Omental fat pad (tissue), 4 donors: ENCODE data around the gene RRP15. TPM values are rescaled to one million over a fixed set of nuclear protein-coding genes. Genes with fewer than 3 reads are reported as not detected.

Source experiments
- ATAC-seq: fragments of 150-250 bp; one replicate; pipeline ENCODE4 v1.9.1; 2016; ENCODE audit warnings: mild to moderate bottlenecking, moderate library complexity; ENCODE audit not compliant: low FRiP score
- DNase-seq: peaks from one replicate; pipeline ENCODE4 v3.0.0-alpha.2; 2019; ENCODE audit warnings: low spot score
- total RNA-seq, 4 donors: library from RNA; depleted of rRNA; stranded (reverse); fragments of >200 nt; gene quantifications; one replicate each; pipeline ENCODE4 v1.1.0, GENCODE V29; 2016
- TF ChIP-seq, protein P1 (sequence below), 3 donors: fragments of 450-650 bp; IDR thresholded peaks; one replicate each; pipeline ENCODE4 v1.5.1; 2016 to 2017; ENCODE audit warnings: antibody characterized with exemption in 3 of 3, mild to moderate bottlenecking in 3 of 3, moderate library complexity in 2 of 3

RRP15 gene
- total RNA-seq, 4 donors from 2014 or later = 4.6 to 22.7 (median 5.3) TPM

DNA sequence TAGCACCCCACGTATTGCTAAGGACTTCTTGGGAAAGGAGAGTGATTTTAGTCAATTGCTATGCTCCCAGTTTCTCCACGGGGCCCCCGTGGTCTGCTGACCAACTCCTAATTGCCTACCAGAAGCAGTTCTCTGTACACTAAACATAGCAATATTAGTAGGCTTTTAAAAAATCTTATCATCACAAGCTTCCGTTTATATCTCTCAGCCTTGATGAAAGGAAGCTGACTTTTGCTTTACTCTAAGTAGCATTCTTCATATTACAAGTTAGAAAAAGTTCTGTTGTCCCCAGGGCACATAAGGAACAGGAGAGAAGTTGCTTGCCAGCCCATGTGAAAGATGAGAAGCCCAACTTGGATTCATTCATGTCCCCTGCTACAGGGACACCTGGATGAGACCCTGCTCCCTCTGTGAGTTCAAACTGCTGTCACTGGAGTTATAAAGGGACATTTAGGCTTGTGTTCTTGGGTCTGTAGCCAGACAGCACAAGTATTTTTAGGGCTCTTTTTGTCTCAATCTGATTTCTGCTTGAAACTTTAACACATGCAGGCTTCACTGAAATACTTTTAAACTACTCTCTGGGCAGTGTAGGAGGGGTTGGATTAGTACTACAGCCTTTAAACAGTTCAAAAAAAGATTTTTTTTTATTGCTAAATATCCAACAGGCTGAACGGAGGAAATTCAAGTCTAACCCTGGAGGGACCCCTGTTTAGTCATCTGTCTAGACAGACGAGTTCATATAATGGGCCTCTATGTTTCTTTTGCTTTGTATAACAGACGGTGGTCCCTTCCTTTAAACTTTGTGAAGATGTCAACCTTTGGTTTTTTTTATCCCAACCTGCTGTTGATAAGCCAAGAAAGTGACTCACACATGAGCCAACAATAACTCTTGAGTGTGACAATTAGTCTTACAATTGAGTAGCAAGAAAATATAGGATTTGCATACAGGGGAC is 89.6 kb downstream of the RRP15 start:
- ATAC-seq (no peak), DNase-seq (no peak)
- TF ChIP-seq, protein P1, sequence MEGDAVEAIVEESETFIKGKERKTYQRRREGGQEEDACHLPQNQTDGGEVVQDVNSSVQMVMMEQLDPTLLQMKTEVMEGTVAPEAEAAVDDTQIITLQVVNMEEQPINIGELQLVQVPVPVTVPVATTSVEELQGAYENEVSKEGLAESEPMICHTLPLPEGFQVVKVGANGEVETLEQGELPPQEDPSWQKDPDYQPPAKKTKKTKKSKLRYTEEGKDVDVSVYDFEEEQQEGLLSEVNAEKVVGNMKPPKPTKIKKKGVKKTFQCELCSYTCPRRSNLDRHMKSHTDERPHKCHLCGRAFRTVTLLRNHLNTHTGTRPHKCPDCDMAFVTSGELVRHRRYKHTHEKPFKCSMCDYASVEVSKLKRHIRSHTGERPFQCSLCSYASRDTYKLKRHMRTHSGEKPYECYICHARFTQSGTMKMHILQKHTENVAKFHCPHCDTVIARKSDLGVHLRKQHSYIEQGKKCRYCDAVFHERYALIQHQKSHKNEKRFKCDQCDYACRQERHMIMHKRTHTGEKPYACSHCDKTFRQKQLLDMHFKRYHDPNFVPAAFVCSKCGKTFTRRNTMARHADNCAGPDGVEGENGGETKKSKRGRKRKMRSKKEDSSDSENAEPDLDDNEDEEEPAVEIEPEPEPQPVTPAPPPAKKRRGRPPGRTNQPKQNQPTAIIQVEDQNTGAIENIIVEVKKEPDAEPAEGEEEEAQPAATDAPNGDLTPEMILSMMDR (IDR thresholded peaks at IDR 0.05) = no peak

DNA sequence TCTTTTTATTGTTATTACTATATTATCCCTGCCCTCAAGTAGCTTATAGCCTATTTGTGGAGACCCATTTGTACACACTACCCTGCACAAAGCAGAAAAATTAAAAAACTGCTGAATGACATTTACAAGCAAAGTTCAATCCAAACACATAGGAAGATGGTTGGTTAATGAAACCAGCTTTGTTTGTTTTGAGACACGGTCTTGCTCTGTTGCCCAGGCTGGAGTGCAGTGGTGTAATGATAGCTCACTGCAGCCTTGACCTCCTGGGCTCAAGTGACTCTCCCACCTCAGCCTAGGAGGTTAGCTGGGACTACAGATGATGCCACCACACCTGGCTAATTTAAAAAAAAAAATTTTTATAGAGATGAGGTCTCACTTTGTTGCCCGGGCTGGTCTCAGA is 91.6 kb downstream of the RRP15 start:
- TF ChIP-seq, protein P1 (IDR thresholded peaks at IDR 0.05) = no peak
- DNase-seq (no peak), ATAC-seq (no peak)

DNA sequence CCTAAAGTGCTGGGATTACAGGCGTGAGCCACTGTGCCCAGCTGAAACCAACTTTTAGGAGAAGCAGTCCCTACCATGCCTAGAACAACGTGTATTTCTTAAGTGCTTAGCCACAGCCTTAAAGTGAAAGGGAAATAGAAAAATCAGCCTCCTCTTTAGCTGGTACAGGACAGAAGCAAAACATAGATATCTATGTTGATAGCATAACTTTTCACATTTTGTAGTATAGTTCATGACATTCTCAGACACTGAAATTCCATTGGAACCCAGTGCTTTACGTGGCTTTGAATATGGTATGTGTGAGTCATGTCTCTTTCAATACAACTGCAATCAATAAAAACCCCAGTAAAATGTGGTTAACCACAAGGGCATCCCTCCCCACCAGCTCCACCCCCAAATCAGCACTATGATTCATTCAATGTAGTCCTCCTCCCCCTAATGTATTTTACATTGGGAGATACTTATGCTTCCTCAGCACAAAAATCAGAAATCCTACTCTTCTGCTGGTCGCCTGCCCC is 92.1 kb downstream of the RRP15 start:
- DNase-seq (no peak), ATAC-seq (peak; percentile 49)
- TF ChIP-seq, protein P1 (IDR thresholded peaks at IDR 0.05) = no peak

DNA sequence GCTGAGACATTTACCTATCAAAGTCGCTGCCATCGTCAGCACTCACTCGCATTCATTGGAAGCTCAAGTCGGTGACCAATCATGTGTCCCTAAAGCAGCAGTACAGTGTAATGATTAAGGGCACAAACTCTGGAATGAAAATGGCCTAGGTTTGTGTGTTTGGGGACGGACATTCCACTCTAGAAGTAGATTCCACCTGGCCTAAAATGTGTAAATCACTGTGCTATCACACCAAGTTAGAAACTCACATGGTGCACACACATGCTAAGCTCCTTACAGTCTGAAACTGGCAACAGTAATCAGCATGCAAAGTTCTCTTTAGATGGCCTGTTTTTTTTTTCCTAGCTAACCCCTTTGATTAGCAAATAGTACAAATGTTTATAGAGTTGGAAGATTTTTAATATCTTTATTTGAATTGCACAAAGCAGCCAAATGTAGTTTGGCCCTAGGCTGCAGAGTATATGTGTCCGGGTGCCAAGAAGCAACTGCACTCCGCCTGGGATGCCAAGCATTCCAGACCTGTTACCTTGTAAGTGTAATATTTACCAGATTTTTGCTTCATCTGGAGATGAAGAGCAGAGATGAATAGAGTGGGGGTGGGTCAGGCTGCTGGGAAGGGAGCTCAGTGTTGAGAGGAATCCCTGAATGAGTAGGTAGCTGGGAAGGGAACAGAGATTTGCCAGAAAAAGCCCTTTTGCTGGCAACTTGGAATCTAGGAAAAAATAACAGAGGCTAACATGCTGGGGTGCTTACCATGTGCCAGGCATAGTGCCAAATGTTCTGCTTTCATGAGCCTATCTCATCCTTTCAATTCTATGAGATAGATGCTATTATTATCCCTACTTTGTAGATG is 95.3 kb downstream of the RRP15 start:
- ATAC-seq (peak; percentile 94), DNase-seq (no peak)

DNA sequence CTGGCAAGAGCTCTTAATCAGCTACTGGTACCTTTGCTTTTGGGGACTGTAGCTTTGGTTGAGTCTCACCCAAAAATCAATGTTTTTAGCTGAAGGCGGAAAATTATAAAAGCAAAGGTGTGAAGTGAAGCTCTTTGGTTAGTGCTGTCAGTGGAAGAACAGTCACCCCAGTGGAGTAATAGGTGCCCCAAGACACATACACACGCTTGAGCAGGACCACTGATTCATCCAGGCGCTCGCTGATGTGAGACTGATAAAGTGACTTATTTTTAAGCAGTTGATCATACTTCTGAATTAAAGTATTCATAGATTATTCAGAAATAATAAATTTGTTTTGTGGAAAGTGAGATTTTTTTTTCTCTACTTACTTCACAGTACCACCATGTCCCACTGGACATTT is 97.2 kb downstream of the RRP15 start:
- no peak for DNase-seq
- no peak for ATAC-seq
- TF ChIP-seq, protein P1 (IDR thresholded peaks at IDR 0.05) = no peak

More for the DNA sequence above, 95.3 kb downstream of the RRP15 start:
- TF ChIP-seq, protein P1 (IDR thresholded peaks at IDR 0.05) = no peak

DNA sequence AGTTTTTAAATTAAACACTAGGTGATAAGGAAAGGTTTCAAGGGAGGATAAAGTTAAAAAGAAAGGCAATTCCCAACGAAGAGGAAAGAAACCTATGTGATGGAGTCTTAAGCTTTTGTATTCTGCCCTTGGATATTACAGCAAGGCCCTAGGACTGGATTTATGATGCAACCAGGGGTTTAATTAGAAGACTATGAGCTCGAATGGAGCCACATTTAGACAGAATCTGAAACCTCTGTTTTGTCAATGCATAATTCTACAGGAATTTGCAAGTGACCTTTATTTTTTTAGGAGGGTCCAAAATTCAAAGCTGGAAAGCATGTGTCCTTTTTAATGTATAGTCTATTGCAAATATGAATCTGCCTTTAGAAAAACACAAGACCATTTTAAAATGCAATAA is 98.0 kb downstream of the RRP15 start:
- no peak for ATAC-seq
- DNase-seq = no peak
- TF ChIP-seq, protein P1 (IDR thresholded peaks at IDR 0.05) = no peak
